ENCODE measurements around the gene ZNF423.

- TF ChIP-seq REST (IDR thresholded peaks at IDR 0.05; ENCODE audit: insufficient read depth in 1 of 2, low read depth in 2 of 2, low read length in 2 of 2) (no peak), POLR2AphosphoS5 (IDR thresholded peaks at IDR 0.05; ENCODE audit: low read depth, low read length) (no peak), SIN3A (IDR thresholded peaks at IDR 0.05; ENCODE audit: borderline replicate concordance, insufficient read depth, low read length) (no peak), TAF1 (IDR thresholded peaks at IDR 0.05; ENCODE audit: borderline replicate concordance, insufficient read depth, low read length) (no peak)
Observed at GRCh38 chr16:49767414-49767813, 88.5 kb downstream of the ZNF423 start.

Data from PFSK-1 (cell line).